BLaER1 treated with 17β-estradiol and CSF1 and Interleukin-3, amounts not matched to agents 10 nM and 100 nM (cell line): Measurements from ENCODE around the gene SSH2.
"Not testable (repeated sequence)": the region's sequence is repeated elsewhere in the genome, so short reads cannot be mapped to it uniquely, and the experiment has no call there.

Source experiments
- H3K27ac ChIP-seq, 11 experiments: shearing (Covaris generic); formaldehyde crosslinking; 2 replicates each; pipeline ENCODE4 v1.8.1; 2022
- H3K27me3 ChIP-seq, 11 experiments: shearing (Covaris generic); formaldehyde crosslinking; 2 replicates each; pipeline ENCODE4 v1.8.1; 2022
- H3K36me3 ChIP-seq, 11 experiments: shearing (Covaris generic); formaldehyde crosslinking; 2 replicates each; pipeline ENCODE4 v1.8.1; 2022
- H3K4me1 ChIP-seq, 10 experiments: shearing (Covaris generic); formaldehyde crosslinking; 2 replicates each; pipeline ENCODE4 v1.8.1; 2022
- H3K4me2 ChIP-seq, 11 experiments: shearing (Covaris generic); formaldehyde crosslinking; 2 replicates each; pipeline ENCODE4 v1.8.1; 2022
- H3K4me3 ChIP-seq, 10 experiments: shearing (Covaris generic); formaldehyde crosslinking; 2 replicates each; pipeline ENCODE4 v1.8.1; 2022
- H3K9ac ChIP-seq, 11 experiments: shearing (Covaris generic); formaldehyde crosslinking; 2 replicates each; pipeline ENCODE4 v1.8.1; 2022
- H3K9me3 ChIP-seq, 11 experiments: shearing (Covaris generic); formaldehyde crosslinking; replicated peaks in 1 of 11; 2 replicates each; pipeline ENCODE4 v1.8.1; 2022
- H4K20me1 ChIP-seq, 11 experiments: shearing (Covaris generic); formaldehyde crosslinking; 2 replicates each; pipeline ENCODE4 v1.8.1; 2022
- Cebpa-rat ChIP-seq, 11 experiments: shearing (Covaris generic); IDR thresholded peaks; 2 replicates each; pipeline ENCODE4 v1.8.1; 2022

SSH2 gene

DNA sequence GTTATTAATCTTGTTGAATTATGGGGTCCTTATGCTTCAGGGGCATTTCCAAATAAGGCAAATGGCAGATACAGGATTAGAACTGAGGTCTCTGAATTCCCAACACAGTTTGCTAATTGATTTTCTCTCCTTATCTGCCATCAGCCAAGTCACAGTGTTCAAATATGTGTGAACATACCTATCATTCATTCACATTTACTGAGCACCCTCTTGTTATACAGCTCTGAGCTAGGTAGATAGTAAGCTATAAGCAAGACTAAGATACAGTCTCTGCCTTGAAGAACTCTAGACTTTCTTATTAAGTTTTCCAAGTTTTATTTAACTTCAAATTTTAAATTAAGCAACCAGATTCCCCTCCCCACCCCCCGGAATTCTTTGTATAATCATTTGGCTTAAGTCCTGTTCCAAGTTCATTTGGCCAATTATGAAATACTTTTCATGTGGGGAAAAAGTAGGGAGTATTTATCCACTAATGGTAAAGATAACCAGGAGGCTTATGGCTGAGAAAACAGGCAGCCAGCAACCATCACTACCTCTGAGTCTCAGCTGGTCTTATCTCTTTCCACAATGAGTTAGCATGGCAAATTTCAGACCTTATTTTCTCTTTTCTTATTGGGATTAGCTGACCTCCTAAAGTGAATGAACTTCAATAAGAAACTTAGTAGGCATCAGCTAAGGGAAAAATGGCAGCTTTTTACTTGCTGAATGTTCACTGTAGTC is 275.9 kb downstream of the SSH2 start:
- Histone ChIP-seq H3K4me1 (peaks cover 0 to 58% (median 3%) of the 10 kb centered on the region in 10 experiments; a peak in 10 of 20 replicates), H3K36me3 (peaks cover 86 to 100% (median 98%) of the 10 kb centered on the region in 11 experiments)
- no peak for TF ChIP-seq Cebpa-rat (IDR thresholded peaks at IDR 0.05)

DNA sequence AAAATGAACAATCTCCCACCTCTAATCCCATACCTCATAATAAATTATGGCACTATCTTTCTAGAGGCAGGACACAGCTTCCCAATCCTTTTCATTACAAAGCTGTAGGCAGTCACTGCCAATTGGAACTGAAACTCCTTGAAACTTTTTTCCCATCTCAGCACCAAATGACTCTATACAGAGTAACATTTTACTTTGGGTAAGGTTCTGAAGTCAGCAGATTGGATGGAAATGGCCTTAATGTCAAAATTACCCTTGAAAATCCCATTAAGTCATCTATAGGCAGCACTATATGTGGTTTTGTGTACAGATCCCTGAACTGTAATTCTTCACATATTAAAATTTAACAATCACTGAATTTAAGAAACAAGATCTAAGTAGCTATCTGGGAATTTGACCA is 277.1 kb downstream of the SSH2 start:
- Histone ChIP-seq H3K4me3 (no peak overlapping the region), H3K27ac (0 out of 22 replicates have a peak overlapping the region, but pooled peaks of 1 of the 11 experiments have one; percentile 19), H3K27me3 (no peaks in the 10 kb centered on the region), H3K4me1 (peaks cover 0 to 67% (median 5%) of the 10 kb centered on the region in 10 experiments; a peak in 11 of 20 replicates), H3K36me3 (peaks cover 87 to 100% (median 100%) of the 10 kb centered on the region in 11 experiments), H3K9ac (no peak overlapping the region), H3K9me3 (no peaks in the 10 kb centered on the region), H3K4me2 (peak overlapping the region in 1 of 11 experiments; percentile 32; a peak in 1 of 22 replicates), H4K20me1 (peaks cover 0 to 12% (median 0%) of the 10 kb centered on the region in 11 experiments; a peak in 6 of 22 replicates)
- TF ChIP-seq Cebpa-rat (IDR thresholded peaks at IDR 0.05) = no peak

More for the DNA sequence above, 275.9 kb downstream of the SSH2 start:
- Histone ChIP-seq H3K4me3 (no peak overlapping the region), H3K27me3 (no peaks in the 10 kb centered on the region), H4K20me1 (peaks cover 0 to 12% (median 0%) of the 10 kb centered on the region in 11 experiments; a peak in 6 of 22 replicates), H3K9ac (no peak overlapping the region), H3K4me2 (no peak overlapping the region), H3K9me3 (no peaks in the 10 kb centered on the region), H3K27ac (peak overlapping the region in 3 of 11 experiments; percentile 2 to 46 (median 4); a peak in 3 of 22 replicates)

DNA sequence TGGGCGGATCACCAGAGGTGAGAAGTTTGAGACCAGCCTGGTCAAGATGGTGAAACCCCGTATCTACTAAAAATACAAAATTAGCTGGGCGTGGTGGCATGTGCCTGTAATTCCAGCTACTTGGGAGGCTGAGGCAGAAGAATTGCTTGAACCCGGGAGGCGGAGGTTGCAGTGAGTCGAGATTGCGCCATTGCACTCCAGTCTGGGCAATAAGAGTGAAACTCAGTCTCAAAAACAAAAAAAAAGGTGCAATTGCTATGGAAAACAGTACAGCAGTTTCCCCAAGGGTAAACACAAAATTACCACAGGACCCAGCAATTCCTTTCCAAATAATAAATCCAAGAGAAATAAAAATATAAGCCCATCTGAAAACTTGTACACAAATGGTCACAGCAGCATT is 278.1 kb downstream of the SSH2 start:
- Histone ChIP-seq H3K4me1 (peaks cover 0 to 78% (median 11%) of the 10 kb centered on the region in 10 experiments; a peak in 15 of 20 replicates), H3K4me2 (peak overlapping the region in 2 of 11 experiments; percentile 6 to 40; a peak in 2 of 22 replicates), H3K27ac (peak overlapping the region in 1 of 11 experiments; percentile 38; a peak in 3 of 22 replicates), H3K36me3 (peaks cover 87 to 100% (median 100%) of the 10 kb centered on the region in 11 experiments)
- TF ChIP-seq Cebpa-rat (IDR thresholded peaks at IDR 0.05) = 0 out of 22 replicates have a peak, but pooled peaks of 1 of the 11 experiments have one; percentile 34
- not testable (repeated sequence) for H3K4me3 ChIP-seq, H3K9ac ChIP-seq, H3K9me3 ChIP-seq, H3K27me3 ChIP-seq, H4K20me1 ChIP-seq

DNA sequence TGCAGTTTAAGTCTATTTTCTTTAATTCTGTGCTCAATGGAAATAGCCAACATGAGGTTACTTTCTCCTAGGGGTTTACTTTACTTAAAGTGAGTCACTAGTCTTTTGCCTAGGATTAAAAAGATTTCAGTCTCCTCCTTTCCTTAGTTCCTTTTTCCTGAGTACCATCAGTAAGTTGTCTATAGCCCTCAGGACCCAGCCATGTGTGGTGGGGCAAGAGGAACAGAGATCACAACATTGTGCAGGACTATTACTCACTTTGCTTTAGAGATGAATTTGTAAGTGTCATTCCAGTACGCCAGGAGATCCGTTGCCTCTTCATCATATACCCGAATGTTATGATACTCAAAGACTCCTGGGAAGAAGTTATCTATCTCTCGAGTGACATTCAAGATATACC is 279.6 kb downstream of the SSH2 start:
- H3K4me2 ChIP-seq = peak overlapping the region in 3 of 11 experiments; percentile 20 to 40 (median 20); a peak in 5 of 22 replicates
- peaks cover 81 to 100% (median 99%) of the 10 kb centered on the region in 11 experiments for H3K36me3 ChIP-seq
- H3K4me3 ChIP-seq = no peak overlapping the region
- H3K9ac ChIP-seq = no peak overlapping the region
- H3K27me3 ChIP-seq = no peaks in the 10 kb centered on the region
- H3K4me1 ChIP-seq = peaks cover 7 to 93% (median 26%) of the 10 kb centered on the region in 10 experiments
- peak overlapping the region in 7 of 11 experiments; percentile 2 to 46 (median 22); a peak in 8 of 22 replicates for H3K27ac ChIP-seq
- TF ChIP-seq Cebpa-rat (IDR thresholded peaks at IDR 0.05) = no peak
- H4K20me1 ChIP-seq = peaks cover 0 to 5% (median 0%) of the 10 kb centered on the region in 11 experiments; a peak in 2 of 22 replicates
- no peaks in the 10 kb centered on the region for H3K9me3 ChIP-seq

DNA sequence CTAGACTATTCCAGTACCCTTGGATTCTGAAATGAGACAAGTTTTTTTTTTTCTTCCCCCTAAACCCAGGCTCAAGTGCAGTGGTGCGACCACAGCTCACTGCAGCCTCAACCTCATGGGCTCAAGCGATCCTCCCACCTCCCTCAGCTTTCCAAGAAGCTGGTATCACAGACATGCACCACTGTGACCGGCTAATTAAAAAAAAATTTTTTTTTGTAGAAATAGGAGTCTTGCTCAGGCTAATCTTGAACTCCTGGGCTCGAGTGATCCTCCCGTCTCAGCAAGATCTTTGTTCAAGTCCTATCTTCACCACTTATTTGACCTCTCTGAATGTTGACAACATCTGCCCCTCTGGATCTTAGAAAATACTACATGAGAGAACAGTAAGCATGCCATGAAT is 280.7 kb downstream of the SSH2 start:
- H3K9me3 ChIP-seq = no peaks in the 10 kb centered on the region
- no peaks in the 10 kb centered on the region for H3K27me3 ChIP-seq
- peaks cover 75 to 100% (median 98%) of the 10 kb centered on the region in 11 experiments for H3K36me3 ChIP-seq
- H3K4me1 ChIP-seq = peaks cover 18 to 98% (median 37%) of the 10 kb centered on the region in 10 experiments
- H3K27ac ChIP-seq = peak overlapping the region in 7 of 11 experiments; percentile 7 to 54 (median 22); a peak in 7 of 22 replicates
- no peak overlapping the region for H3K9ac ChIP-seq
- H4K20me1 ChIP-seq = peaks cover 0 to 11% (median 0%) of the 10 kb centered on the region in 11 experiments; a peak in 2 of 22 replicates
- H3K4me3 ChIP-seq = no peak overlapping the region
- H3K4me2 ChIP-seq = peak overlapping the region in 1 of 11 experiments; percentile 10; a peak in 1 of 22 replicates
- no peak for TF ChIP-seq Cebpa-rat (IDR thresholded peaks at IDR 0.05)

DNA sequence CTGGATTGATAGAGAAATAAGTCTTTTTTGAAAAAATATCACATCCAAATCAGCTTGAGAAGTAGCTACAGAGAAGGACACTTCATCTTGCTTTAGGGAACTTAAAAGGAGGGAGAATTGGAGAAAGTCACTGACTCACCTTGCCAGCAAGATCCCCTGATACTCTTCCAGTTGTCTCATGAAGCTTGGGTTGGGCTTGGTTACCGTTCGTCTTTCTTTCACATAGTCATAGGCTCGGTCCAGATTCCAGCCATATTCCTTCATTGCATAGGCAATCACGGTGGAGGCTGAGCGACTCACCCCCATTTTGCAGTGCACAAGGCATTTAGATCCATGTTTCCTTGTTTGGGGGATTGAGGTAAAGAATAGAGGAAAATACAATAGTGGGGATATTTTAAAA is 282.0 kb downstream of the SSH2 start:
- Histone ChIP-seq H3K27ac (peak overlapping the region in 2 of 11 experiments; percentile 18 to 37; a peak in 4 of 22 replicates), H3K9me3 (no peaks in the 10 kb centered on the region), H3K27me3 (no peaks in the 10 kb centered on the region), H3K4me2 (peak overlapping the region in 1 of 11 experiments; percentile 24; a peak in 2 of 22 replicates), H3K4me3 (no peak overlapping the region), H3K36me3 (peaks cover 71 to 100% (median 94%) of the 10 kb centered on the region in 11 experiments), H3K4me1 (peaks cover 31 to 100% (median 50%) of the 10 kb centered on the region in 10 experiments), H3K9ac (no peak overlapping the region), H4K20me1 (peaks cover 0 to 16% (median 0%) of the 10 kb centered on the region in 11 experiments; a peak in 2 of 22 replicates)
- TF ChIP-seq Cebpa-rat (IDR thresholded peaks at IDR 0.05) = no peak

DNA sequence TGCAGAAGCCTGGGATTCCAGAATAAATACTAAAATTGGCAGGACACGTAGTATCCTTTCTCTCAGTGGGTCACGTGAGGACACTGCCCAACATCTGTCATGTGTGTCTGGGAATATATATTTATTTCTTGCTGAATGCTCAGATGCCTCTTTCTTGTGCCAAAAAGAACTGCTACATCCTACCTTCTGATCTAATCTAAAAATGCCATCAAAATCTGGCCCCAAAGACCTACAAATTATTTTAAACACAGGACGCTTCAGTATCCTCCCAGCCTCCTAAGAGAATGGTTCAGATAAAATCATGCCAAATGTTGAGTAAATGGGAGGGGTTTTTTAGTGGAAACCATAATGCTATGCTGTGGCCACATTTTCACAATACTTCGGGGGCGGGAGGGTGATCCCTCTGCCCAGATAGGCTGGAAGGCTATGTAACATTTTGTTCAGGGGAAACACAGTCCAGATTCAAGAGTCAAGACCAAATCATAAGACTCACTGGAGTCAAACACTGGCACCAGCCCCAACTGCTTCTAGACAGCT is 284.4 kb downstream of the SSH2 start:
- Histone ChIP-seq H3K9ac (peak overlapping the region in 10 of 11 experiments; percentile 24 to 70 (median 38); a peak in 13 of 22 replicates), H3K4me3 (no peak overlapping the region), H3K27me3 (no peaks in the 10 kb centered on the region), H3K27ac (peak overlapping the region; percentile 40 to 92 (median 70); a peak in 21 of 22 replicates), H3K4me1 (peaks cover 55 to 100% (median 72%) of the 10 kb centered on the region in 10 experiments), H4K20me1 (peaks cover 0 to 16% (median 0%) of the 10 kb centered on the region in 11 experiments; a peak in 2 of 22 replicates), H3K4me2 (peak overlapping the region; percentile 25 to 89 (median 78); a peak in 21 of 22 replicates), H3K36me3 (peaks cover 57 to 91% (median 73%) of the 10 kb centered on the region in 11 experiments), H3K9me3 (no peaks in the 10 kb centered on the region)
- no peak for TF ChIP-seq Cebpa-rat (IDR thresholded peaks at IDR 0.05)

DNA sequence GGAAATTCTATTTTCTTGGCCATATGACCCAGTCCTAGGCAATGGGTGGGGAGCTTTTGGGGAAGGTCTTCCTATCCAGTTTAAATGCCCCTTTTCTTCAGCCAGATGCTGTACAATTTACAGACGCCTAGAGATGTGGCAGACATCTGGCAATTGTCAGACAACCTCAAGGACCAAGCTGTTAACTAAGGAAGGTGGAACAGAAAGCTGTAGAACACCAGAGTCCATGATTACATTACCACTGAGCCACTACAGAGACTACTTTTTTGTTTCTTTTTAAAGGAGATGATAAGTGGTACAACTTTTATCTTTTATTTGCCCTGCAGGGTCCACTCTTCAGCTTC is 286.2 kb downstream of the SSH2 start:
- peaks cover 0 to 21% (median 0%) of the 10 kb centered on the region in 11 experiments; a peak in 5 of 22 replicates for H4K20me1 ChIP-seq
- H3K36me3 ChIP-seq = peaks cover 39 to 89% (median 57%) of the 10 kb centered on the region in 11 experiments
- H3K9me3 ChIP-seq = no peaks in the 10 kb centered on the region
- H3K4me3 ChIP-seq = no peak overlapping the region
- TF ChIP-seq Cebpa-rat (IDR thresholded peaks at IDR 0.05) = no peak
- peak overlapping the region; percentile 72 to 92 (median 86) for H3K4me2 ChIP-seq
- peak overlapping the region; percentile 21 to 92 (median 77); a peak in 21 of 22 replicates for H3K27ac ChIP-seq
- peak overlapping the region; percentile 36 to 82 (median 60); a peak in 18 of 22 replicates for H3K9ac ChIP-seq
- H3K4me1 ChIP-seq = peaks cover 73 to 100% (median 89%) of the 10 kb centered on the region in 10 experiments
- H3K27me3 ChIP-seq = no peaks in the 10 kb centered on the region
